ENCODE measurements around the gene CSPG5. TPM values are rescaled to one million over a fixed set of nuclear protein-coding genes. Genes with fewer than 3 reads are reported as not detected.
A peak's percentile ranks its signal among the peaks of the same experiment; 100 is the strongest.

CSPG5 gene
- polyA plus RNA-seq, 2 donors: 0.12 to 0.40 TPM

DNA sequence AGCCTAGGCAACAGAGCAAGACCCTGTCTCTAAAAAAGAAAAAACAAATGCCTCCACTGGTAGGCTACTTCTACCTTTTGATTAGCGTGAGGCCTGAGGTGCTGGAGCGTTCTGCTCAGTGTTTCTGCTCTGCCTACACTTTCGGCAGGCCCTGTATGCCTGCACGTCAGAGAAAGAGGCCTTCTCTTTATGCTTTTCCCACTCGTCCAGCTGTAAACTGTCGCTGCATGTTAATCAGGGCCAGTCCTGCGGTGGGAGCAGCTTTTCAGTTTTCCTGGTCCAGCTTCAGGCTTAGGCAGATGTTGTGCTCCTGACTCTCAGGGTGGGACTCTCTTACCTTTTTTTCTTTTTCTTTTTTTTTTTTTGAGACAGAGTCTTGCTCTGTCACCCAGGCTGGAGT, 25.3 kb downstream of the CSPG5 start:
- Histone ChIP-seq H3K4me3 (ENCODE audit: low read depth in 1 of 2, low read length in 2 of 2) (no peak overlapping the region), H3K27ac (ENCODE audit: low read depth in 2 of 2, low read length in 1 of 2) (no peak overlapping the region), H3K9me3 (ENCODE audit: control insufficient read depth in 2 of 2, insufficient read depth in 1 of 2, low read depth in 1 of 2, low read length in 1 of 2) (no peaks in the 10 kb centered on the region), H3K4me1 (ENCODE audit: control insufficient read depth in 2 of 2, insufficient read depth in 2 of 2, low read length in 1 of 2) (no peaks in the 10 kb centered on the region), H3K27me3 (ENCODE audit: control insufficient read depth in 1 of 2, insufficient read depth in 2 of 2, low read length in 2 of 2) (no peaks in the 10 kb centered on the region), H3K36me3 (ENCODE audit: control insufficient read depth in 2 of 2, insufficient read depth in 2 of 2, low read length in 1 of 2) (no peaks in the 10 kb centered on the region)
- WGBS, 2 donors: 84 to 85% methylated on average over 7 of the region's 7 CpGs

DNA sequence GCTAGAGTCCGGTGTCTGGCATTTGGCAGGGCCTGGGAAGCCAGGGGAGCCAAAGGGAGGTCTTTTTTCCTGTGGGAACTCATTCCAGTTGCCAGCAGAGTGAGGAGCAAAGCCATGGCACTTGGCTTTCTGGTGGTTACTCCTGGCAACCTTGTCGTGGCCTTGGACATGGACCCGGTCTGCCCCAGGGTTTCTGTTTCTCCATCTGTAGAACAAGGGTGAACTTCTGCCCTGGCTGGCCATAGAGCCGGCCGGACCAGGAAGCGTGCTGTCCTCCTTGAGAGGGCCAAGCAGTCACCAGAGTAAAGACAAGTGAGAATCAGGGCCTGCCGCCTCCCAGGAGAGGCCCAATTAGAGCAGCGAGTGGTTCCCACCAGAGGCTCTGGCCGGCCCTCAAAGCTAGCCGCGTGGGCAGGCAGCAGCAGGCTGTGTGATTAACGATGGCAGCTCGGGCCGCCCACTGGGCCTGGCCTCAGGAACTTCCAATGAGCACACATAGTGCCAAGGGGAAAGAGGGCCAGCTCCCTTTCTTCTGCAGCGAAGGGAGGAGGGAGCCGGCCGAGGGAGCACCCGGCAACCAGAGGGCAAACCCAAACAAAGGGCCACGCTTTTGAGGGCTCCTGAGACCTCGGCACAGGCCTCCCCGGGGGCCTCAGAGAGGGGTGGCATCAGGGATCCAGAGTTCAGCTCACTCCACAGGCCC, 36.0 kb downstream of the CSPG5 start:
- Histone ChIP-seq H3K9me3 (ENCODE audit: control insufficient read depth in 2 of 2, insufficient read depth in 1 of 2, low read depth in 1 of 2, low read length in 1 of 2) (no peaks in the 10 kb centered on the region), H3K4me3 (ENCODE audit: low read depth in 1 of 2, low read length in 2 of 2) (no peak overlapping the region)
- WGBS, 2 donors: 31 to 41% methylated on average over 21 of the region's 21 CpGs

DNA sequence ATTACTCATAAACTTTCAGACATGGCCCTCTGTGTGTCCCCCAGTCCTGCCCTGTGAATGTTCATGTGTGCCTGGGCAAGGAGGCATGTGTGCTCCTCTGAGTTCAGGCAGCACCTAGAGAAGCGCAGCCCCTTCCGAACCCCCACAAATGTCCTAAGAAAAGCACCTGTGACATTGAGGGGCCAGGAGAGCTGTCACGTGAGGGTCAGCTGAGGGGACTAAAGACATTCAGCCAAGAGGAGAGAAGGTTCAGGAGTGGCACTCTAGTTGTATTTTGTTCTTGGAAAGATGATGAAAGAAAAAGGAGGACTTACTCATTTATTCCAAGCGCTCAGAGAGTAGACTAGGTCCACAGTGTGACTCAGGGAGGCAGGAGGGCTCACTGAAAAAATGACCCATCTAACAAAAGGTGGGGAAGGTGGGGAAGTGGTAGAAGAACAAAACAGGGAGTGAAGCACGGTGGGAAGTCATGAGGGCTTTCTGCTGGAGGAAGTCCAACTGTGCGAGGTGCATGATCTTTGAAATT, 37.0 kb downstream of the CSPG5 start:
- no peaks in the 10 kb centered on the region for H3K9me3 ChIP-seq (ENCODE audit: control insufficient read depth in 2 of 2, insufficient read depth in 1 of 2, low read depth in 1 of 2, low read length in 1 of 2)
- H3K36me3 ChIP-seq (ENCODE audit: control insufficient read depth in 2 of 2, insufficient read depth in 2 of 2, low read length in 1 of 2): no peaks in the 10 kb centered on the region
- WGBS, 2 donors: 70% methylated on average over 6 of the region's 6 CpGs
- no peak overlapping the region for H3K27ac ChIP-seq (ENCODE audit: low read depth in 2 of 2, low read length in 1 of 2)
- peaks cover 0 to 3% of the 10 kb centered on the region in 2 donors for H3K4me1 ChIP-seq (ENCODE audit: control insufficient read depth in 2 of 2, insufficient read depth in 2 of 2, low read length in 1 of 2)
- H3K27me3 ChIP-seq (ENCODE audit: control insufficient read depth in 1 of 2, insufficient read depth in 2 of 2, low read length in 2 of 2): no peaks in the 10 kb centered on the region
- H3K4me3 ChIP-seq (ENCODE audit: low read depth in 1 of 2, low read length in 2 of 2): no peak overlapping the region

More for the DNA sequence above, 36.0 kb downstream of the CSPG5 start:
- Histone ChIP-seq H3K36me3 (ENCODE audit: control insufficient read depth in 2 of 2, insufficient read depth in 2 of 2, low read length in 1 of 2) (no peaks in the 10 kb centered on the region), H3K27ac (ENCODE audit: low read depth in 2 of 2, low read length in 1 of 2) (no peak overlapping the region), H3K27me3 (ENCODE audit: control insufficient read depth in 1 of 2, insufficient read depth in 2 of 2, low read length in 2 of 2) (no peaks in the 10 kb centered on the region), H3K4me1 (ENCODE audit: control insufficient read depth in 2 of 2, insufficient read depth in 2 of 2, low read length in 1 of 2) (peaks cover 0 to 3% of the 10 kb centered on the region in 2 donors)

DNA sequence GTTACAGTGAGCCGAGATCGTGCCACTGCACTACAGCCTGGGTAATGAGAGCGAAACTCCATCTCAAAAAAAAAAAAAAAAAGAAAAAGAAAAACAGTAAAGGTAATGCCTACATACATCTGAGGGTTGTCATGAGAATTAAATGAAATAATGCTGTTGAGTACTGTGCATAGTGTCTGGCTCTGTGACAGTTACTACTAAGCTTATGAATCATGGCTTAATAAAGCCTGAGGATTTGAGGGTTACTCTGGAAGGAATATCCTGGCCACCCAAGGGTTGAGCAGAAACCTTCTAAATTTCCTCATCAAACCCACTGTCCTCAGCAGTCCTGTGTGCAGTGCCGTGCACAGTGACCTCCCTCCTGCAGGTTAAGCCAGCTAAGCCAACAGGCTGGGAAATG, 38.4 kb downstream of the CSPG5 start:
- 82 to 85% methylated on average over 4 of the region's 4 CpGs for WGBS, 2 donors
- H3K4me1 ChIP-seq (ENCODE audit: control insufficient read depth in 2 of 2, insufficient read depth in 2 of 2, low read length in 1 of 2): peaks cover 0 to 3% of the 10 kb centered on the region in 2 donors
- no peaks in the 10 kb centered on the region for H3K27me3 ChIP-seq (ENCODE audit: control insufficient read depth in 1 of 2, insufficient read depth in 2 of 2, low read length in 2 of 2)
- no peak overlapping the region for H3K4me3 ChIP-seq (ENCODE audit: low read depth in 1 of 2, low read length in 2 of 2)
- H3K36me3 ChIP-seq (ENCODE audit: control insufficient read depth in 2 of 2, insufficient read depth in 2 of 2, low read length in 1 of 2): no peaks in the 10 kb centered on the region
- no peak overlapping the region for H3K27ac ChIP-seq (ENCODE audit: low read depth in 2 of 2, low read length in 1 of 2)
- H3K9me3 ChIP-seq (ENCODE audit: control insufficient read depth in 2 of 2, insufficient read depth in 1 of 2, low read depth in 1 of 2, low read length in 1 of 2): no peaks in the 10 kb centered on the region

DNA sequence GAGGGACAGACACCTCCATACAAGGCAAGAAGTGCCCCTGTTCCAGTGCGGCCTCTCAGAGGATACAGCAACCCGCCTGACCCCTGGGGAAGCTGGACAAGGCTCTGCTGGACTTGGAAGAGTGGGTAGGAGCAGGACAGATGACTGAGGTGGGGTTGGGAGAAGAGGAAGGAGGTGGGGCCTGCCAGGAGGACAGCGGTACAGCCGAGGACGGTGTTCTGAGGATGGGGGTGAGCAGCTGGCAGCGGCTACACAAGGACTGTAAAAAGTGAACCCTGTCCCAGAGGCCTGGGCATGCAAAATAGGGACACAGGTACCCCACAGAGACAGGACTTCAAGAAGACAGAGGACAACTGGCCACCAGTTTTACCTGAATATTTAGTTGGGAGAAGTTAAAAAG, 41.7 kb downstream of the CSPG5 start:
- Histone ChIP-seq H3K27ac (ENCODE audit: low read depth in 2 of 2, low read length in 1 of 2) (no peak overlapping the region), H3K9me3 (ENCODE audit: control insufficient read depth in 2 of 2, insufficient read depth in 1 of 2, low read depth in 1 of 2, low read length in 1 of 2) (no peaks in the 10 kb centered on the region), H3K4me3 (ENCODE audit: low read depth in 1 of 2, low read length in 2 of 2) (no peak overlapping the region), H3K27me3 (ENCODE audit: control insufficient read depth in 1 of 2, insufficient read depth in 2 of 2, low read length in 2 of 2) (no peaks in the 10 kb centered on the region), H3K36me3 (ENCODE audit: control insufficient read depth in 2 of 2, insufficient read depth in 2 of 2, low read length in 1 of 2) (no peaks in the 10 kb centered on the region), H3K4me1 (ENCODE audit: control insufficient read depth in 2 of 2, insufficient read depth in 2 of 2, low read length in 1 of 2) (no peaks in the 10 kb centered on the region)
- 91 to 93% methylated on average over 6 of the region's 6 CpGs for WGBS, 2 donors

DNA sequence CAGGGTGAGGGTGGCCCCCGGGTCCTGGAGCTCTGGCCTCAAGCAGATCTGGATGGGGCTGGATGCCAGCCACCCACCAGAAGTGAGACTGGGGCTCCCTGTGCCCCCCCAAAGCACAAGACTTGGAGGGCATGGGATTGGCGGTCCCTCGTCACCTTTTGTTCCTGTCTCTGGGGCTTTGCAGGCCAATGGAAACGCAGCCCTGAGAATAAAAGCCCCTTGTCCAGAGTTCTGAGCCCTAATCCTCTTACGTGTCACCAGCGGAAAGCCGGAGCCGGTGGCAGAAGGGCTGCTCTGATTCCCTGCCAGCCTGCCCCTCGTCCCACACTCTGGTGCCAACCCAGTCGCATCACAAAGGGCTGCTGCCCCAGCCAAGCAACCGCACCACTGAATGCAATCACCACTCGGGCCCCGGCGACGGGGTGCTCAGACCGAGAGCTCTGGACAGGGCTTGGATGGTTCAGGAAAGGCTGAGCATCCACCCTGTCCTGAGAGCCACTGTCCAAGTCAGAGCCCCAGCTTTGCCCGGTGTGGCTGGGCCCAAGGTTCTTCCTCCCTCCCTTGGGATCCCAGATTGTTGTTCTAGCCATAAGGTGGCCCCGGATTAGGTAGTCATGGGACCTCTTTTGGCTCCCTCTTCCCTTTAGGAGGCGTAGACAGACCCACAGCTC, 42.3 kb downstream of the CSPG5 start:
- Histone ChIP-seq H3K4me3 (ENCODE audit: low read depth in 1 of 2, low read length in 2 of 2) (no peak overlapping the region), H3K27me3 (ENCODE audit: control insufficient read depth in 1 of 2, insufficient read depth in 2 of 2, low read length in 2 of 2) (no peaks in the 10 kb centered on the region), H3K9me3 (ENCODE audit: control insufficient read depth in 2 of 2, insufficient read depth in 1 of 2, low read depth in 1 of 2, low read length in 1 of 2) (no peaks in the 10 kb centered on the region), H3K27ac (ENCODE audit: low read depth in 2 of 2, low read length in 1 of 2) (no peak overlapping the region), H3K4me1 (ENCODE audit: control insufficient read depth in 2 of 2, insufficient read depth in 2 of 2, low read length in 1 of 2) (no peaks in the 10 kb centered on the region), H3K36me3 (ENCODE audit: control insufficient read depth in 2 of 2, insufficient read depth in 2 of 2, low read length in 1 of 2) (no peaks in the 10 kb centered on the region)
- 92 to 93% methylated on average over 19 of the region's 19 CpGs for WGBS, 2 donors

DNA sequence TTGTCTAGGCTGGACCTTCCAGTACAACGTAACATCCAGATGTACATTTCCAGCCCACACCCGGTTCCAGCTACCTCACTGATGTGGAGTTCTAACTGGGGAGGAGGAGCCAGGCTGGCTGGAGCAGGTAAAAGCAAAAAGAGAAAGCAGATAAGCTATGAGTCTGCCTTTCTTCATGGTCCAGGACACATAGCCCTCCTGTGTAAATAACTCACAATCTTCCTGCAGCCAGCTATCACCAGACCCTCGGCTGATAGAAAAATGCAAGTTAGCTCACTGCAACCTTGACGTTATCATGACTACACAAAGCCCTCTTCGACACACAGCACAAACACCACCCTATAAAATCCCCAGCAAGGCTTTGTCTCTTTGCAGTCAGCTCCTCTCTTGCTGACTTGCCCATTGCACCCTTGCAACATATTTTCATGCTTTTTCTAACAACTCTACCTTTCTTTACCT, 44.6 kb downstream of the CSPG5 start:
- H3K4me3 ChIP-seq (ENCODE audit: low read depth in 1 of 2, low read length in 2 of 2): no peak overlapping the region
- H3K36me3 ChIP-seq (ENCODE audit: control insufficient read depth in 2 of 2, insufficient read depth in 2 of 2, low read length in 1 of 2): no peaks in the 10 kb centered on the region
- WGBS, 2 donors: 47 to 51% methylated on average over 5 of the region's 5 CpGs
- H3K27me3 ChIP-seq (ENCODE audit: control insufficient read depth in 1 of 2, insufficient read depth in 2 of 2, low read length in 2 of 2): no peaks in the 10 kb centered on the region
- H3K27ac ChIP-seq (ENCODE audit: low read depth in 2 of 2, low read length in 1 of 2): peak overlapping the region in 1 of 2 donors; percentile 24
- no peaks in the 10 kb centered on the region for H3K4me1 ChIP-seq (ENCODE audit: control insufficient read depth in 2 of 2, insufficient read depth in 2 of 2, low read length in 1 of 2)
- H3K9me3 ChIP-seq (ENCODE audit: control insufficient read depth in 2 of 2, insufficient read depth in 1 of 2, low read depth in 1 of 2, low read length in 1 of 2): no peaks in the 10 kb centered on the region

DNA sequence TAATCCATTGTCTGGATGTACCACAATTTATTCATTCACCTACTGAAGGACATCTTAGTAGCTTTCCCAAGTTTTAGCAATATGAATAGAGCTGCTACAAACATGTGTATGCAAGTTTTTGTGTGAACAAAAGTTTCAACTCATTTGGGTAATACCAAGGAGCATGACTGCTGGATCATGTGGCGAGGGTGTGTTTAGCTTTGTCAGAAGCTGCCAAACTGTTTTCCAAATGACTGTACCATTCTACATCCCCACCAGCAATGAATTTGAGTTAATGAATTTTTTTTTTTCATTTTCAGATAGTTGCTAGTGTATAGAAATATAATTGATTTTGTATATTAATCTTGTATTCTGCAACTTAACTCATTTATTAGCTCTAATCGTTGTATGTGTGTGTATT, 45.2 kb downstream of the CSPG5 start:
- Histone ChIP-seq H3K4me3 (ENCODE audit: low read depth in 1 of 2, low read length in 2 of 2) (no peak overlapping the region), H3K27me3 (ENCODE audit: control insufficient read depth in 1 of 2, insufficient read depth in 2 of 2, low read length in 2 of 2) (no peaks in the 10 kb centered on the region), H3K36me3 (ENCODE audit: control insufficient read depth in 2 of 2, insufficient read depth in 2 of 2, low read length in 1 of 2) (no peaks in the 10 kb centered on the region), H3K9me3 (ENCODE audit: control insufficient read depth in 2 of 2, insufficient read depth in 1 of 2, low read depth in 1 of 2, low read length in 1 of 2) (no peaks in the 10 kb centered on the region), H3K4me1 (ENCODE audit: control insufficient read depth in 2 of 2, insufficient read depth in 2 of 2, low read length in 1 of 2) (no peaks in the 10 kb centered on the region), H3K27ac (ENCODE audit: low read depth in 2 of 2, low read length in 1 of 2) (no peak overlapping the region)
- WGBS, 2 donors: 43 to 59% methylated on average over 2 of the region's 2 CpGs

DNA sequence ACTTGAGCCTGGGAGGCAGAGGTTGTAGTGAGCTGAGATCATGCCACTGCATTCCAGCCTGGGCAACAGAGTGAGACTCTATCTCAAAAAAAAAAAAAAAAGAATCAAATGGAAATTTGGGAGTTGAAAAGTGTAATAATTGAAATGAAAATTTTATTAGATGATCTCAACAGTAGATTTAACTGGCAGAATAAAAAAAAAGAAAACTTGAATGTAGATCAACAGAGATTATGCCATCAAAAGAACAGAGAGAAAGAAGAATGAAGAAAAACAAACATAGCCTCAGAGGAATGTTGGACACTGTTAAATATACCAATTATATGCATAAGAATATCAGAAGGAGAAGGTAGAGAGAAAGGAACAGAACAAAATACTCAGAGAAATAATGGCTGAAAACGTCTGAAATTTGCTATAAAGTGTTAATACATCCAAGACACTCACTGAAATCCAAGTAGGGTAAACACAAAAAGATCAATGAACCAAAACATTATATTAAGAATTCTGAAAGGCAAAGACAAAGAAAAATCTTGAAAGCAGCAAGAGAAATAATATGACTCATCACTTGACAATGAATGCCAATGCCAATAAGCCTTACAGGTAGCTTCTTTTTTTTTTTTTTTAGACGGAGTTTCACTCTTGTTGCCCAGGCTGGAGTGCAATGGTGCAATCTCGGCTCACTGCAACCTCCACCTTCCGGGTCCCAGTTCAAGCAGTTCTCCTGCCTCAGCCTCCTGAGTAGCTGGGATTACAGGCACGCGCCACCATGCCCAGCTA, 50.5 kb downstream of the CSPG5 start:
- H3K36me3 ChIP-seq (ENCODE audit: control insufficient read depth in 2 of 2, insufficient read depth in 2 of 2, low read length in 1 of 2): no peaks in the 10 kb centered on the region
- no peak overlapping the region for H3K4me3 ChIP-seq (ENCODE audit: low read depth in 1 of 2, low read length in 2 of 2)
- 56 to 79% methylated on average over 6 of the region's 6 CpGs for WGBS, 2 donors
- no peaks in the 10 kb centered on the region for H3K27me3 ChIP-seq (ENCODE audit: control insufficient read depth in 1 of 2, insufficient read depth in 2 of 2, low read length in 2 of 2)
- no peaks in the 10 kb centered on the region for H3K4me1 ChIP-seq (ENCODE audit: control insufficient read depth in 2 of 2, insufficient read depth in 2 of 2, low read length in 1 of 2)
- H3K9me3 ChIP-seq (ENCODE audit: control insufficient read depth in 2 of 2, insufficient read depth in 1 of 2, low read depth in 1 of 2, low read length in 1 of 2): no peaks in the 10 kb centered on the region
- H3K27ac ChIP-seq (ENCODE audit: low read depth in 2 of 2, low read length in 1 of 2): no peak overlapping the region

All from esophagus (tissue), 2 donors.